Stimulated activated CD4-positive, alpha-beta T cell treated with anti-CD3 and anti-CD28 coated beads, Interleukin-4, amount 100 ng/mL, for 1 hour (primary cell): ENCODE measurements around the gene MROH2A.

Experiments used
- DNase-seq: peaks from one replicate; pipeline ENCODE4 v3.0.0-alpha.2; 2020

Gene MROH2A

DNA sequence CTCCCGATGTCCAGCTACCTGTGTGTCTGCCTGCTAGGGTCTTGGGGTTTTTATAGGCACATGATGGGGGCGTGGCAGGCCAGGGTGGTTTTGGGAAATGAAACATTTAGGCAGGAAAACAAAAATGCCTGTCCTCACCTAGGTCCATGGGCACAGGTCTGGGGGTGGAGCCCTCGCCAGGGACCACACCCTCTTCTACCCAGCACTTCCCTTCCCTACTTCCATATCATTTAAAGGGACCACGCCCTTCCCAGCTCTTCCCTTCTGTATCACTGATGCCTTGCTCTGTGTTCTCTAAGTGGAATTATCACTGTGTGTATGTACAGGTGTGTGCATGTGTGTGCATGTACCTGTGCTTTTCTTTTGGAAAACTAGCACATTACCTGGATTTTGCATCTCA, 11.7 kb upstream of the MROH2A start:
- DNase-seq, result no peak

DNA sequence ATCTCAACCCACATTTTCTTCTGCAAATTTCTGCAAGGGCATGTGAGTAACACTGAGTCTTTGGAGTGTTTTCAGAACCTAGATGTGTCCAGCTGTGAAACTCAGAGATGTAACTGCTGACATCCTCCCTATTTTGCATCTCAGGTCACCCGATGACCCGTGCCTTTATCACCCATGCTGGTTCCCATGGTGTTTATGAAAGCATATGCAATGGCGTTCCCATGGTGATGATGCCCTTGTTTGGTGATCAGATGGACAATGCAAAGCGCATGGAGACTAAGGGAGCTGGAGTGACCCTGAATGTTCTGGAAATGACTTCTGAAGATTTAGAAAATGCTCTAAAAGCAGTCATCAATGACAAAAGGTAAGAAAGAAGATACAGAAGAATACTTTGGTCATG, 10.1 kb upstream of the MROH2A start:
- no peak for DNase-seq

DNA sequence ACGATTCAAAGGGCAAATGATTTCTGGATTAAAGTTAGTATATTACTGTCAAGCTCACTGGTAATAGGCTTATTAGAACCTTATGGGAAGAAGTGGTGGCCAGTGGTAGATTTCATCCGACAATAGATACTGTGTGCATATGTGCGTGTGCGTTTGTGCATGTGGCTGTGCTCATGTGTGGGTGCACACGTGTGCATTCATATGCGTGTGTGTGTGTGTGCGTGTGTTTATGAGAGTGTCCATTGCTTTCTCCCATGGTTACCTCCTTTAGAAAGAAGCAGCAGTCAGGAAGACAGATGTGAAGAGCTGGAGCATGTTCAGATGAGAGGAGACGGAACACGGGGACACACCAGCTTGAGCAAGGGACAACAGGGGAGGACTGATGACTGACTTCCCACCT, 8.9 kb upstream of the MROH2A start:
- DNase-seq, result no peak

DNA sequence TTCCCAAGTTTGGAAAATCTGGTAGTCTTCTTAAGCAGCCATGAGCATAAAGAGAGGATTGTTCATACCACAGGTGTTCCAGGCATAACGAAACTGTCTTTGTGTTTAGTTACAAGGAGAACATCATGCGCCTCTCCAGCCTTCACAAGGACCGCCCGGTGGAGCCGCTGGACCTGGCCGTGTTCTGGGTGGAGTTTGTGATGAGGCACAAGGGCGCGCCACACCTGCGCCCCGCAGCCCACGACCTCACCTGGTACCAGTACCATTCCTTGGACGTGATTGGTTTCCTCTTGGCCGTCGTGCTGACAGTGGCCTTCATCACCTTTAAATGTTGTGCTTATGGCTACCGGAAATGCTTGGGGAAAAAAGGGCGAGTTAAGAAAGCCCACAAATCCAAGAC, 6.0 kb upstream of the MROH2A start:
- no peak for DNase-seq

DNA sequence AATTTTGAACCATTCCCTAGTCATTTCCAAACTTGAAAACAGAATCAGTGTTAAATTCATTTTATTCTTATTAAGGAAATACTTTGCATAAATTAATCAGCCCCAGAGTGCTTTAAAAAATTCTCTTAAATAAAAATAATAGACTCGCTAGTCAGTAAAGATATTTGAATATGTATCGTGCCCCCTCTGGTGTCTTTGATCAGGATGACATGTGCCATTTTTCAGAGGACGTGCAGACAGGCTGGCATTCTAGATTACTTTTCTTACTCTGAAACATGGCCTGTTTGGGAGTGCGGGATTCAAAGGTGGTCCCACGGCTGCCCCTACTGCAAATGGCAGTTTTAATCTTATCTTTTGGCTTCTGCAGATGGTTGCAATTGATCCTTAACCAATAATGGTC, 5.5 kb upstream of the MROH2A start:
- DNase-seq, result no peak

DNA sequence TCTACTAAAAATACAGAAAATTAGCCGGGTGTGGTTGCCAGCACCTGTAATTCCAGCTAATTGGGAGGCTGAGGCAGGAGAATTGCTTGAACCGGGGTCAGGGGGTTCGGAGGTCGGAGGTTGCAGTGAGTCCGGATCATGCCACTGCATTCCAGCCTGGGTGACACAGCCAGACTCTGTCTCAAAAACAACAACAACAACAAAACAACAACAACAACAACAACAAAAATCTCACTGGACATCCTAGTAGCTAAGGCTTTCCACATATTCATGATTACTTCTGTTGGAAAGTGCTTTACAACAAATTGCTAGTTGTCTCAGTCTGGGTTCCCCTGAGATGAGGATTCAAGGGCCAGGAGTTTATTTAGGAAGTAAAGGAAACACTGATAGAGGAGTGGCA, 4.3 kb upstream of the MROH2A start:
- DNase-seq, result no peak

DNA sequence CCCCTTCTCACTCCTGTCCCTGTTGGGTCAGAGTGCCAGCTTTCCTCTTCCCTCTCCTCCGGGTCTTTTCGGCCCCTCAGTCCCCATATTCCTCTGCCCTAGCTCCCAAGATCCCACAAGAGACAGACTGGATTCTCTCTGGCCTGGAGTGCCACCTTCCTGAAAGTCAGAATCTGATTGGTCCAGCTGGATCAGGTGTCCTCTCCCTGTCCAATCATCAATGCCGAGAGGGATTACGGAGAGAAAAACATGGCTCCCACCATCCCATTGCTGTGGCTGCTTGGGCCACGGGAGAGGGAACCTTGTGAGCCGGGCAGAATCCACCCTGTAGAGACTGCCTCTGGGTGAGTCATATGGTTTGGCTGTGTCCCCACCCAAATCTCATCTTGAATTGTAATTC, 2.7 kb upstream of the MROH2A start:
- DNase-seq, result no peak

DNA sequence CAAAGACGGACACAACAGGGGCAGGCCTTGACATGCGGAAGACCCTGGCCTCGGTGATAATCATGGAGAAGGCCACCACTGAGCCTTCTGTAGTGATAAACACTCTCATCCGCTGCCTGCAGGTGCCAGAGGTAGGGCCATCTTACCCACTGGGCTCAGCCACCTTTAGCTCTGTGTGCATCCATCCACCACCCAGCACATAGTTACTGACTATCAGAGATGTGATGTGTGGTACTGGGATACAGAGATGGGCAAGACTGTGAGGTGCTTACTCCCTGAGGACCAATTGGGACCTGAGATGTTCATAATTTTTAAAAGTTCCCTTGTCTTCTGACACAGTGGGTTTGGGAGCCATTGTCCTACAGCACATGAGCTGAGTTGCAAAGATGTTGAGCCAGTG, 1.6 kb downstream of the MROH2A start:
- DNase-seq, result no peak

DNA sequence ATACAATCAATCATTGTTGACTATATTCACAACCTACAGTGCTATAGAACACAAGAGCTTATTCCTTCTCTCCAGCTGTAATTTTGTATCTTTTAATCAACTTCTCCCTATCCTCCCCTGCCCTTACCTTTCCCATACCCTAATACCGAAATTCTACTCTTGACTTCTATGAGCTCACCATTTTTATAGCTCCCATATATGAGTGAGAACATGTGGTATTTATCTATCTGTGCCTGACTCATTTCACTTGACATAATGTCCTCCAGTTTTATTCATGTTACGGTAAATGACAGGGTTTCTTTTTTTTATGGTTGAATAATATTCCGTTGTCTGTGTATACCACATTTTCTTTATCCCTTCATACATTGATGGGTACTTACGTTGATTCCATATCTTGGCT, 2.6 kb downstream of the MROH2A start:
- no peak for DNase-seq

DNA sequence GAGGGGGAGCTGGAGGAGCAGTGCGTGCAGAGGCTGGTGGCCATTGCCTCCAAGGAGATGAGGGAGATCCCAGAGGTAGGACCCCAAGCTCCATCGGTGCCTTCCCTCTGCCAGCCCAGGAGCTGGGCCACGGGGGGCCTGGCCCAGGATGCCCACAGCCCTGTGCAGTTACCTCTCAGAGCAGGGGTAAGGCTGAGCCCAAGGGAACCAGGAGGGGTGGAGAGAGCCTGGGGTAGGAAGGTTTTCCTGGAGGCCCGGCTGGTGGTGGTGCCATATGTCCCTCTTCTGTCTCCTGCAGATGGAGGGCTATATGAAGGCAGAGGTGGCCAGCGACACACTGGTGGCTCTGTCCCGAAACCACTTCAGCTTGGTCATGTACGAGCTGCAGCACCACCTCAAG, 11.4 kb downstream of the MROH2A start:
- no peak for DNase-seq

DNA sequence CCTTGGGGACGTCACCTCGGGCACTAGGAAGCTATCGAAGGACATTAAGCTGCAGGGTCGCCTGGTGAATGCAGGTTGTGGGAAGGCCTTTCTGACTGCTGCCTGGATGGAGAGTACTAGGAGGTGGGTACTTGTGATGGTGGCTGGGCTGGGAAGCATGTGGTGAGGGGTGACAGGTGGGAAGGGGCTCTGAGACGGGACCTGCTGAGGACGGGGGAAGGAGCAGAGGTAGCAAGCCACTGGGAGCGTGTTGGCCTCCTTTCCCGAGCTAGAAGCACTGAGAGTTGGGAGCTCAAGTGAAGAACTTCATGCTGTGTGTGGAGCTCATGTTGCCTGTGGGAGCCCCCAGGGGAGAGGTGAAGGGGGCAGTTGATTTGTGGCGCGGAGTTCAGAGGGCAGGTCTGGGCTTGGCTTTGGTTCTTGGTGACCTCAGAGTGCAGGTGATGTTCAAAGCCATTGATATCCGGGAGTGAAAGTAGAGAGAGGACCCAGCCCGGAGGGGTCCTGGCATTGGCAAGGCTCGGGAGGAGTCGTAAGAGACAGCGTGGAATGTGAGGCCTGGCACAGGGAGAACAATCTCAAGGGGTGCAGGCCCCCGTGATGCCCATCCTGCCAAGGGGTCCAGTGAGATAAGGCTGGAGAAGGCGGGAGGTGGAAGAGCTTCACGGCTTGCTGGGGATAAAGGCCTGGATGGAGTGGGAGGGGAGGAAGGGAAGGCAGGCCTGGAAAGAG, 13.2 kb downstream of the MROH2A start:
- no peak for DNase-seq

DNA sequence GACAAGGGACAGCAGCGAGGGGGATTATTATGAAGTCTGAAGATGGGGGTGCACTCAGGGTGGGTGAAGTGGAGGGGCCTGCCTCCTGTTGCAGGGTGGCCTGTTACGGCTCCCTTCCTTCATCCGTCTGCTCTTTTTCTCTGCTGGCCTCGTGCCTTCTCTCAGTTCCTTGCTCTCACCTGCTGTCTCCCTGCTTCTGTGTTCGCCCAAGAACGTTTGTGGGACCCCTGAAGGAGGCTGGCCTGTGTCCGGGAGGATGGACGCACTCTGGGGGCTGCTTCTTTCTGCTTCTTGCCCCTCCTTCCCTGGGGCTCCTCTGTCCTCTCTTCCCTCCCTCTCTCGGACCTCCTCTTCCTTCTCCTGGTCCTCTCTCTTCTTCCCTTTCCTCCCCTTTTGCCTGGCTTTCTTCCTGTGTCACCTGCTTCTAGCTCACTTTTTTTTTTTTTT, 13.8 kb downstream of the MROH2A start:
- no peak for DNase-seq

DNA sequence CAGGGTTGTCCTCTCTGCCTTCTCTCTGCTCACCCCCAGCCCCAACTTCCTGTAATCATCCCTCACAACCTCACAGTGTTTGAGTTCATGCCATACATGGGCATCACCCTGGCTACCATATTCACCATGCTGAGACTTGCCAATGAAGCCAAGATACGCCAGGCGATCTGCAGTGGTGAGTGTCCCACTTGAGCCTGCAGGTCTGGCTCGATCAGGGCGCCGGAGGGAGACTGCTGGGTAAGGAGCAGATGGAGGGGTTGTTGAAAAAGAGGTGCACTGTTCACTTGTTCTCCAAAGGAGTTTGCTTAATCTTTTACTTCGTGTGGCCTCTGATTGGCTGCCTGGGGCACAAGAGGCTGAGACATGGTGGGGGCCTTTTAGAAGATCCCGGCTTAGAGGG, 14.6 kb downstream of the MROH2A start:
- no peak for DNase-seq

DNA sequence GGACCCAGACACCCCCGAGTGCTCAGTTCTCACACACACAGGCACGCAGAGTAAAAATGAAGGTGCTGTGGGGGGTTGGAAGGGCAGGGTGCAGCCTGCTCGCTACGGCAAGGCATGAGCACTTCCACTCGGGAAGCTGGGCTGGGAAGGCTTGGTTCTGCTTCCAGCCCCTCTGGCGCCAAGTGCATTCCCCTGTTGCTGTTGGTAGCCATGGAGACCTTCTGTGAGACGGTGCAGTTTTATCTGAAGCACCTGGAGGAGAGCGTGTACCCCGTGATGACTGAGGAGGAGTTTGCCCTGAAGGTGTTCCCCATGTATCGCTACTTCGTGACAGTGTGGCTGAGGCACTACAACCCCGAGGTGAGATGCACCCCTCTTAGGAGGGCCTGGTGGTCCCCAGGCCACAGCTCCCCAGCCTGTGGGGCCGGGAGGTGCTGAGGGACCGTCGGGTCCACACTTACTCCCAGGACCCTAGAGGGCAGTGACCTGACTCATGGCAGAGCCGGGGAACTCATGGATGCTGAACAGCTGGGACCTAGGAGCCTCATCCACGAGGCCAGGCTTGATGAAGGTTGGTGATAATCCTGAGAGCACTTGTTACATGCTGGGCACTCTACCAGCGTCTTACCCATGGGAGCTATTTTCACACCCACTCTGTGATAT, 15.5 kb downstream of the MROH2A start:
- no peak for DNase-seq

DNA sequence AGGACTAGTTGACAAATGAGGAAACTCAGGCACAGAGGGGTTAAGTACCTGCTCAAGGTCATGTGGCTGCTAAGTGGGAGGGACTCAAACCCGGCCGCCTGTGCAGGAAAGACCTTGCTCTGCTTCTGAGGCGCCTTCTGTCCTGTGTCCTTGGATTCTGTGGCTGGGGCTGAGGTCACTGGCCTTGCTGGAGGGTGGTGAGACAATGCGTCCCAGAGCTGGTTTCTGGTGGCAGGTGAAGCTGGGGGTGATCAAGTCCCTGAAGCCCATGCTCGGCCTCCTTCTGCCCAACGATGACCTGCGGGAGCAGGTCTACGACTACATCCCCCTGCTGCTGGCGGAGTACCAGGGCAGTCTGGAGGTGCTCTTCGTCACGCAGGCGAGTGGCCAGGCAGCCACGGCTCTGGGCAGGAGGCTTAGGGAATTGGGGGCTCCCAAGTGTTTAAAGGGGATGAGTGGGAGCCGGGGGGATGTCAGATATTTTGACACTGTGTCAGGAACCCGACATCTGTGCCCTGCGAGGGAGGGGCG, 16.1 kb downstream of the MROH2A start:
- DNase-seq, result no peak

DNA sequence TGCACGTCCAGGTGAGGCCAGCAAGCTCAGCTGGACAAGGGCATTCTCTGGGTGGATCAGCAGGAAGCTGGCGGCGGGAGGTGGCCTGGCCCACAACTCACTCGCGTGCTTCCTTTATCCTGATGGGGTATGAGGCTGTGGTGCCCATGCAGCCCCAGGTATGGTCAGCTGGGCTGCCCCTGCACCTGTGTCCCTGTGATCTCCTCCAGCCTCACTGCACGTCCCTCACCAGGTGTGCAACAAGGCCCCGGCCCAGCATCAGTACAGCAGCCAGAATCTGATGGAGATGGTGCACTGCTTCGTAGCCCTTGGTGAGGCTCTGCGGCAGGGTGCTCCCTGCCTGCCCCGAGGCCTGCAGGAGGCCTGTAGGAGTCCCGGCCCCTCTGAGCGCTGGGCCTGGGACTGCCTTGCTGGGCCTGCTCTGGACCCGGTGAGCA, 17.6 kb downstream of the MROH2A start:
- DNase-seq, result no peak

DNA sequence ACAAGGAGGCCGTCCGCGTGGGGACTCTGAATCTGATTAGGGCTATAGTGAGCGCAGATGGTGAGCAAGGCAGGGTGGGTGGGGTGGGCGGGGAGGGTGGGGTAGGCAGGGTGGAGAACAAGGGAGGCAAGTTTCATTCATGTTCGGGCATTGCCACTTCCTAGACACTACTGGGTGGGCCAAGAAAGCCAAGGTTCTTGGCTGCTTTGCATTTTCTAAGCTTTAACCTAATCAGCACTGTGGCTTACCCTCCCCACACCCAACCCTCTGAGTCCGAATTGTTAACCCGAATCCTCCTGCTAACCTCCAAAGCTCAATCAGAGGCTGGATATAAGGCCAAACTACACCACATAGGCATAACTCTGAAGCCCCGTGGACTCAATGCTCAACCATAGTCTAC, 18.1 kb downstream of the MROH2A start:
- no peak for DNase-seq

DNA sequence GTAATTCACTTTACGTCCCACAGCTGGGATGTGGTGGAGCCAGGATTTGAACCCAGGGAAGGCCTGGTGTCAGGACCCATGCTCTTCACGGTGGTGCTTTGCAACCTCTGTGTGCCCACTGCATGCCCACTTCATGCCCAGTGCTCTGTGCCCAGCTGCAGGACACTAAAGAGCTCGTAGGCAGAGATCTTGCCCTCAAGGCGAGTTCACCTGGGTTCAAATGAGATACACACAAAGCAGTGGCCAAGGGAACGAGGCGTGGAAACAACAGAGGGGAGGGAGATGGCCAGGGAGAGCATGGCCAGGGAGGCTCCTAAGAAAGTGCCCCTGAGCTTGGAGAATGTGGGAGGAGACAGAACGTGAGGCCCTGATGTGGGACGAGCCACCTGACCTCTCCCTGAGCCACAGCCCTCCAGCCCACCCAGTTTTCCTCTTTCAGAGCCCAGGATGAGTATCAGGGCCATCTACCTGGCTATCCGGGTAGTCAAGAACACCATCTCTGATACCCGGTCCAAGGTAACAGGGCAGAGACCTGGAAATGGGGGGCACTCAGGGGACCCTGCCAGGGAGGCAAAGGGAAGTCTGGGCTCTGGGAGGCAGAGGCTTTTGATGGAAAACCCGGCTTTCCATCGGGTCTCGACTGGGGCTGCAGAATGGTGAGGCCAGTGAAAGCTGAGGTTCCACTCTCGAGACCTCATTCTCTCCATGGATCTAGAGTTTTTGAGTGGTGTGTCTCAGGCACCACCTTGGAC, 20.4 kb downstream of the MROH2A start:
- no peak for DNase-seq

DNA sequence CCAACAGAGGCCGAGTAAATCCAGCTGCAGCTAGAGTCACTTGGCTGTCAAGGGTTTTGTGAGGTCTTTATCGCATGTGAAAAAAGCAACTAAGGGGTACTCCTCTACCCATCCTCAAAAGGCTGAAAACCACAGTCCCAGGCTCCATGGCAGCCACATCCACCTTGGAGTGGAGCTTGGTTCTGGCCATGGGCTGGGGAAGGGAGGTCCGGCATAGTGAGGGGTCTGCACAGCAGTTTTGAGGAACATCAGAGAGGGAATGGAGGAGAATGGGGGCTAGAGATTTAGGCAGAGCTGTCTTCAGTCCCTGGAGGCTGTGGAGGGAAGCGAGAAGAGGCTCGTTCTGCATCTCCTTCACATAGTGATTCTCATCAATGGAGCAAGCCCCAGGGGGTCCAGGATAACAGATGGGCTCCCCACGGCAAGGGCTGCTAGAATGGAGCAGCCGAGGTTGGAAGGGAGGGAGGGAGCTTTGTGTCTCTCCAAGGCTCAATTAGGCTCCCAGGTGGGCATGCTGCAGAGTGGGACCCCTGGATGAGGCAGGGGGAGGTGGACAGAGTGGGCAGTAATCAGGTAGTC, 21.0 kb downstream of the MROH2A start:
- no peak for DNase-seq

DNA sequence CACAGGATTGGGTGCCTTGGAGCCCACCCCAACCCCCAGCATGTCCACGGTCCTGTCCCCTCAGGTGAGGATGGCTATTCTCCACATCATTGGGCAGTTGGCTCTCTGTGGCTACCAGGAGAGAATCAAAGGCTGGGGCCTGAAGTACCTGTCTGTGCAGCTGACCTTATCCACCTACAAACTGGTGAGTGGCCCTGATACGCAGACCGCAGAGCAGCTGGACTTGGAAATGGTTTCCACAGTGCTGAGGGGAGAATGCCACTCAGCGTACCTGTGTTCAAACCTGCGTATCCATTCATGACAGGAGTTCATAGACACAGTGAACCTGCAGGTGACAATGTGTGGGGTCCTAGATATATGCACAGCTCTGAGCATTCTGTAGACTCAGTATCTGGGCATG, 21.6 kb downstream of the MROH2A start:
- no peak for DNase-seq

DNA sequence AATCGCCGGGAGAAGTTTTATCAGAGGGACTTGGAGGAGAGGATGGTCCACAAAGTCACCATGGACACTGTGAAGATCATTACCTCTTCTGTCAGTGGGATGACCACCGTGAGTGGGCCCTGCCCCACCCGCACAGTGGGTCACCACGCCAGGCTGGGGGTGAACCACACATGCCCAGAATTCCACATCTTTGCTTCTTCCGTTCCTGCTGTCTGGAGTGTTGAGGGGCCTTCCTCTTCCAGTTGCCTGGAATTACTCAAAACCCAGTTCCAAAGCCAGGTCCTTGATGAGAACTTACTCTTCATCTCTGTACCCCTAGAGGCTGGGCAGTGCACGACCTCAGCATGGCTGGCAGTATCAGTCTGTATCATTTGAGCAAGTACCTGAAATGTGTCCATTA, 22.1 kb downstream of the MROH2A start:
- DNase-seq, result no peak

DNA sequence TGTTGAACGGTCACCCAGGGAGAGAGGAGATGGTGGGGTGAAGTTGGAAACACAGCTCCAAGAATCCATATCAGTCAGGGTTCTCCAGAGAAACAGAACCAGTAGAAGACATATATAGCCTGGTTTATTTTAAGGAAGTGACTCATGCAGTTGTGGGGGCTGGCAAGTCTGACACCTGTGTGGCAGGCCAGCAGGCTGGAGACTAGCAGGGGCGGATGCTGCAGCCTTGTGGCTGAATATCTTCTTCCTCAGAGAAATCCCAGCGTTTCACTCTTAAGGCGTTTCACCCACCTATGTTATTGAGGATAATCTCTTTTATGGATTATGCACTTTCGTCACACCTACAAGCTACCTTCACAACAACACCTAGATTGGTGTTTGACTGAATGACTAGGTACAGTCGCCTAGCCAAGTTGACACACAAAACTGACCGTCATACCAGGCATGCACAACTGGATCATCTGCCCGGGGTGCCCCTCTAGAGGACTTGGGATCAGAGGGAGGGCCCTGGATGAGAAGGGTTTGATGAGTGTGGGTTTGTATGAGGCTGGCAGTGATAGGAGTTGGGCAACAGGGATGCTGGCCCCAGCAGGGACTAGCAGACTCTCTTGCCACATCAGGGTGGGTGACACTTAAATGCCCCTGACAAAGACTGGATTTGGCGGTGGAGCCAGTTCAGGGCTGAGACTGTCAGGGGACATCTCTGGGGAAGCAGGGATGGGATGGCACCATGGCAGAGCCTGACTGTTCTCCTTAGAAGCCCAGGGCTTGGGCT, 23.4 kb downstream of the MROH2A start:
- DNase-seq, result no peak
